SU-DHL-6 (cell line): ENCODE data around the gene SMIM45.

Experiments
- CTCF ChIP-seq: fragments of 200-600 bp; sonication (generic); IDR thresholded peaks from one replicate; pipeline ENCODE4 v1.5.1; 2017; ENCODE audit warnings: antibody characterized with exemption, mild to moderate bottlenecking, low read length, moderate library complexity; ENCODE audit not compliant: insufficient read depth, poor library complexity, severe bottlenecking
- EZH2phosphoT487 ChIP-seq: fragments of 200-600 bp; sonication (generic), shearing (Covaris generic); conservative IDR thresholded peaks from 2 replicates; pipeline ENCODE4 v1.6.1; 2018; ENCODE audit warnings: mild to moderate bottlenecking, antibody characterized with exemption, low read length, moderate library complexity, mixed read lengths

- TF ChIP-seq CTCF (no peak), EZH2phosphoT487 (no peak)
Observed at GRCh38 chr22:41928593-41929417, 23.1 kb upstream of the SMIM45 start.
